COLO829 (cell line): Measurements from ENCODE around the gene NMNAT3.

Experiments used
- DNase-seq: peaks from one replicate; pipeline ENCODE4 v3.0.0; 2012; ENCODE audit warnings: low spot score

Gene NMNAT3

DNA sequence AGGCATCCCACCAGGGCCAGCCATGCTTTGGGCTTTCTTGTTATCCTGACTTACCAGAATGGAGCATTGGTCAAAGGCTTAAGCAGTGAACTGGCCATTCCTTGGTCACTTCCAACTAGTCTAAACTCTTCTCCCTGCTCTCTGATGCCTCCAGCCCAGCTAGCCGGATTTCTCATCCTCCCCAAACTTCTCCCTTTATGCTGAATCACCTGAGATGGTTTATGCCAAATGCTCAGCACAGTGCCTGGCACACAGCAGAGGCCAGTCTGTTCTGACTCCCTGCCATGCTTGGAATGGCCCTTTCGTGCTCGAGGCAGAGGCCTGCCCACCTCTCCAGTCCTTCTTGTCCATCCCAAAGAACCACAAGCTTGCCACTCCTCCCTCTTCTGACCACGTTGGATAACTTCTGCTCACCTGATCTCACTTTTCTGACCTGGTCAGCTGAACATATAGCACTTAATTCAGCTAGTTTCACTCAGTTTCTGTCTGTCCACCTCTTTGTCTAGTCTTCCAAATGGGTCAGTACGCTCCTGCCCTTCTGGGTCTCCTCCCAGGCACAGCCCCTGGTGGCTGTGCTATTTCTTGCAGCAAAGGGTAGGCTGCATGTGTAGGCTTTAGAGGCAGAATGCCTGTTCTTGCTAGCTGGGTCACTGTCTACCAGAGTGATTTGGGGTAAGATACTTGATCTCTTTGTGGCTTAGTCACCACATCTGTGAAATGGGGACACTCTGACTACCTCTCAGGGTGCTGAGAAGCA lies 136.1 kb downstream of the NMNAT3 start:
- no peak for DNase-seq

DNA sequence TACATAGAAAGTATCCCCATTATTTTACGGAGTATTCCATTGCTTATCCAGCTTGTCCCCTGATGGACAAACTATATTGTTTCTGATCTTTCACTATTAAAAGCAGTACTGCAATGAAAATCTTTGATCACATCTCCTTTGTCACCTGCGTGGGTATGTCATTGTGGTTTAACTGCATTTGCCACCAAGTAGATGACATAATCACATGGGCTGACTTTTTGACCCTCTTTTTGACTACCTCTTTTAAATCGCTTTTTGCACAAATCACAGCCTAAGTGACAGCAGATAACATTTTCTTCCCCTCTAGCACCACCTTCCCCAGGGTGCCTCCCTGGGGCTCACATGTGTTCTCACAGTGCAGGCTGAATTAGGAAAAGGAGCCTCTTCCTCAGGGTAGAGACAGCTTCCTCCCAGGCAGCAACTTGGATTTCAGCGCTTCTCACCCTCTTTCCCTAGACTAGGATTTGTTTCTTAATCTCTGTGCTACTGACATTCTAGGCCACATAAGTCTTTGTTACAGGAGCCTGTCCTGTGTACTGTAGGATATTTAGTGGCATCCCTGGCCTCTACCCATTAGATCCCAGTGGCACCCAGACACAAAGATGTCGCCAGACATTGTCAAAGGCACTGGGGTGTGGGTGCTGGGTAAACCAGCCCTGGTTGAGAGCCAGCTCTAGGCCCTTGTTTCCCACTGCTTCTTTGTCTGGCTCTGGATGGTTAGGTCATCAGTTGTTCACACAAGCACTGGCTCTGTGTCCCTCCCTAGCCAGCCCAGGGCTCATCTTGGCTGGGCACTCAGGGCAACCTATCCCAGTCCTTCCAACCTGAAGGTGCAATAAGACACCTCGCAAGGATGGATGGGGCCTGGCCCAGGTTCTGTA lies 136.9 kb downstream of the NMNAT3 start:
- DNase-seq = no peak

DNA sequence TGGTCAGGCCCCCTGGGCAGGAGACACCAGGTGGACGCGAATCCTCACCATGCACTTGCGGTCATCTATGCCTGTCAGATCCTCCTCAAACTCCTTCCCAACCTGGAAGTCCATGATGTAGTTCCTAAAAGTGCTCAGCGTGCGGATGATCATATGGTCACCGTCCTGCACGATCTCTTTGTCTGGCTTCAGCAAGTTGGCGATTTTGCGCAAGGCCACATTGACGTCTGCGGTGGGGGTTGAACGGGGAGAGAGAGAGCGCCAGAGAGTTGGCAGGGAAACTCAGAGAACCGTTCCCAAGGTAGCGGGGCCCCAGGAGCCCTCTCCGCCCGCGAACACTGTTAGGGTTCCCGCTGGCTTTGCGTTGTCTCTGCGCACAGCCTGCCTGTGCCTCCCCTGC lies 139.0 kb downstream of the NMNAT3 start:
- no peak for DNase-seq

DNA sequence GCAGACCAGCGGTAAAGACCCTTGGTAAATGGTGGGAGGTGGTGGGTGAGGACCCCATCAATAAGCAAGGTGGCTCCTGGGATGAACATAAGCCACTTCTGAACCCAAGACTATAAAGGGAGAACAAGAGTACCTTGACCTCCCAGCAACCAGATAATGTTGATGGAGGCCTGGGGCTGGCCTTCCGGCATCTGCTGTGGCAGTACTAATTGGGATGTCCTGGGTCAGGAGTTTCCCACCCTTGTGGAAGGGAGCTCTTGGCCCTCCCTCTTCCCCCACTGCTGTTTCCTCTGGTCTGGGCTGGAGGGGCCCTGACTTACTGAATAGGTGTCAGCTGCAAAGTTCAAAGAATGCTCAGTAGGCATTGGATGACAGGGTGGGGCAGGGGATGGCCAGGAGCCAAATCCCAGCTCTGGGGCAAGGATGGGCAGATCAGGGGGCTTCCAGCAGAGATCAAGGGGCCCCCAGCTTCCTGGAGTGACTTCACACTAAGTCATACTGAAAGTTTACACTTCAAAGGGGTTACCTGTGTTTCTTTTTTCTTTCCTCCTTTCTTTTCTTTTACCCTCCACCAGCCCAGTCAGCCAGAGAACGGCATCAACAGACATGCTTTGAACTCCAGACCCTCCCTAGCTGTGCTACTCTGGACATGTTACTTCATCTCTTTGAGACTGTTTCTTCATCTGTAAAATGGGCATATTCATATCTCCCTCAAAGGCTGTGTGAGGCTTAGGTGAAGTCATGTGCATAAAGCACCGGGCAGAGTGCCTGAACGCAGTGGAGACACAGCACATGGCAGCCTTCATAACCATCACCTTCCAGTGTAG lies 139.8 kb downstream of the NMNAT3 start:
- DNase-seq = no peak

DNA sequence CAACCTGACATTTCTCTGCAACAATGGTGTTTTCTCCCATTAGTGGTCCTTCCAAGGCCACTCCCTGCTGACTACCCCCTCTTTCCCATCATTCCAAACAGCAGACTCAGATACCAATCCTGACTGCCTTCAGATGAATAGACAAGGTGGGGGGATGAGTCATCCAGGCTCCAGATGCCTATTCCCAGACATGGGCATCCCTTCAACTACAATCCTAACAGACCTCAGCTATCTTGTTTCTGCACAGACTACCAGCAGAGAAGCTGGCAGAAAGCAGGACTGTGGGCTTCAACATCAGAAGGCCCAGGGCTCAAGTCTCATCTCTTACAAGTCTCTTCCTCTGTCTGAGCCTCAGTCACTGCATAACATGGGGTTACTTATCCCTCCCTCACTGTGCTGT lies 140.4 kb downstream of the NMNAT3 start:
- no peak for DNase-seq

DNA sequence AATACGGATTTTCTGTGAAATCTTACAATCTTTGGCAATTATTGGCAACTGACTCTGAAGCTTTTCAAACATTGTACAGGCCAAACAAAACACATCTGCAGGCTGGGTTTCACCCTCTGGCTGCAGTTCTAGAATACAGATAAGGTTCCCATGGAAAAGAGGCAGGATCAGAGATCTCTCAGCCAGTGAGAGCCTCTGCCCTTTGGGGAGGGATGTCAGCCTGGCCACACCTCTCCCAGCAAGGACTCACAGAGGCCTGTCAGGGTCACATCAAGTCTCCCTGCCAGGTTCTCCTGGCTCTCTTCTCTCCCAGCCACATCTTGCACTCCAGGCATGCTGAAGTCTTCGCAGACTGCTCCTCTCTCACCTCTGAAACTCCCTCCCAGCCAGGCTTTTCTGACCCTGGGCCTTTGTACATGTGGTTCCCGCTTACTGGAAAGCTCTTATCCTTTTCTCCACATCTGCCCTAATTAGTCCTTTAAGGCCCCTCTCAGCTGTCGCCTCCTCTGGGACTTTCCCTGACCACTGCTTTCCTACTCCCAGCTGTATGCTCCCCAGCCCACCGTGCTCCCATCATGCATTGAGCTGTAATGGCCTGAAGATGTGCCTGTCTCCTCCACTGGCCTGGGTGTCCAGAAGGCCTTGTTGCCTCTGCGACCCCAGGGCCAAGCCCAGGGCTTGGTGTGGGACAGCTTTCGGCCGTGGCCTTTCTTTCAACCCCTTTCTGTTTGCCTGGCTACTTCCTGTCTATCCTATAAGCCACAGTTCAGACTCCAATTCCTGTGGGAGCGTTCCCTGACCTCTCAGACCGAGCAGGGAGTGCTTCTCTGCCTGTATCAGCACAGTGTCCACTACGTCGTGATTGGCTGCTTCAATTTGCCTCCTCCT lies 142.5 kb downstream of the NMNAT3 start:
- no peak for DNase-seq

DNA sequence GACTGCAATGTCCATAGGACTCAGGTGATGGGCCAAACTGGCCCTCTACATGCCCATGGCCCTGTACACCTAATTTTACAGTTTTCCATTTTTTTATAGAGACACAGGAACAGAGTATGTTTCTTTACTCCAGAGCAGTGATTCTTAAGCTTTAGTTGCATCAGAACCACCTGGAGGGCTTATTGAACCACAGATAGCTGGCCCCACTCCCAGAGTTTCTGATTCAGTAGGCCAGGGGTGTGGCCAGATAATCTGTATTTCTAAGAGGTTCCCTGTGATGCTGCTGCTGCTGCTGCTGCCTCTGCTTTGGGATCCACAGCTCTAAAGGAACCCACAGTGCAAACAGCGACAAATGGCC lies 143.3 kb downstream of the NMNAT3 start:
- no peak for DNase-seq

DNA sequence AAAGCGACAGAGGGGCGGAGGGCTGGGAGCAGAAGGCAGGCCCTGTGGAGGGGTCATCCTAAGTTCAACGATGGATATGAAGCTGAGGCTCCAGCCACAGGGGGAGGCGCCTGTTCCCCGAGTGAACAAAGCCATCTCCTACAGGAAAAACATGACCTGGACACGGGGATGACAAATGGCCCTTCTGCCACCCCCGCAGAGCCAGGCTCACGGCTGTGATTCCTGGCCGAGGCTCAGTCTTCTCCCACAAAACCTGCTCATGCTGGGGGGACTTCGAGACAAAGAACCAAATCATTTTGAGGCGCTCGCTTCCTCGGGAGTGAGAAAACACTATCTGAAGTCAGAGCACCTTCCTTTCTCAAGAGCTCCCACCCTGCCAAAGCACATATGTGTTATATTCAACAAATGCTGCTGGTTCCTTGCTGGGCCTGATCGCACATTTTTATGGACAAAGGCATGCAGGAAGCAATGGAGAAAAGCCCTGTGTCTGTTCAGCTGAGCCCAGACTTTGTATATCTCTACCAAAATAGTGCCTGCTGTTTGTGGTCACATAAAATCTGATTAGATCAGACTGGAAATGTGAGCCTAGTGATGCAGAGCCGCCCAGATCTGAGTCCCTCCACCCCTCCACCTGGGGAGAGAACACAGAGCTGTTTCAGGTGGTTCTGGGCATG lies 143.9 kb downstream of the NMNAT3 start:
- DNase-seq = peak; percentile 75

DNA sequence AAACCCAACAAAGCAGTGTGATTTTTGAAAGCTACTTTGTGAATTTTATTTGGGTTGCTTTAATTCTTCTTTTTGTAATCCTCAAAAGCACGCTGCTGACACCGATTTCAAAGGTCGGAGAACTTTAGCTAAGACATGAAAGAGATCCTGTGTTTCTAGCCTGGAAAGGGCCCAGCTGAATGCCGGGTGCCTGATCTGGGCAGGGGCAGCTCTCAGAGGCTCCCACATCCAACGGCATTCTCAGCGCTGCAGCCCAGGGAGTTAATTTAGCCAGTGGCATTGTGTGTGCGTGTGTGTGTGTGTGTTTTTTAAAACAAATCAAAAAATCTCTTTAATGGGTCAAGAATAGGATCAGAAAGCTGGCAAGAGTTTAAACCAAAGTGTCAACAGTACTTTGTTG lies 144.8 kb downstream of the NMNAT3 start:
- peak; percentile 61 for DNase-seq

DNA sequence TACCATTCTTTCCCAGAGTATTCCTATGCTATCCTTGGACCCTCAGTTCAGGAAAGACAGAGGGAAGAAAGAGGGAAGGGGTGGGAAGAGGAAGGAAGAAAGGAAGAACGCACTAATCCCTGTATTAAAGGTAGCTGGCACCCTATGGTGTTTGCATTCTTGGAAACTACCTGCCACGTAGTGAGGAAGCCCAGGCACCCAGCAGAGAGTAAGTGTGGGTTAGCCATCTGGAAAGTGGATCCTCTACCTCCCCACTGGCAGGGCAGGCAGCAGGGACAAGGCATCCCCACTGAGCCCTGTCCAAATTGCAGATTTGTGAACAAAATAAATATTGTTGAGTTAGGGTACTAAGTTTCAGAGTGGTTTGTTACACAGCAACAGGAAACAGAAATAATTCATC lies 147.1 kb downstream of the NMNAT3 start:
- no peak for DNase-seq

DNA sequence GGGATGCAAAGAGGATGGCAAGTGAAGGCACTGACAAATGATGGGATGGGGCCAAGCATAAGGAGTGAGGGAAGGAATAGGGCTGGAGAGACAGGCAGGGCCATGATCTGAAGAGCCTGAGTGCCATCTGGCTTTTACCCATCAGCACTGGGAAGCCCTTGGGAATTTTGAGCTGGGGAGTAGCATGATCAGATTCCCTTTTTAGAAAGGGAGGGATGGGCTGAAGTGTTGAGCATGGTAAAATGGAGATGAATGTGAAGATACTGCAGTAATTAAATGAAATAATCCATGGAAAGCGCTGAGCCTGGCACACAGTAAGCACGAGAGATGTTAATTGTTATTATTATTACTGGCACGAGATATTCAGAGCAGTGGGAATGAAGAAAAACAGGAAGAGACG lies 148.1 kb downstream of the NMNAT3 start:
- no peak for DNase-seq

DNA sequence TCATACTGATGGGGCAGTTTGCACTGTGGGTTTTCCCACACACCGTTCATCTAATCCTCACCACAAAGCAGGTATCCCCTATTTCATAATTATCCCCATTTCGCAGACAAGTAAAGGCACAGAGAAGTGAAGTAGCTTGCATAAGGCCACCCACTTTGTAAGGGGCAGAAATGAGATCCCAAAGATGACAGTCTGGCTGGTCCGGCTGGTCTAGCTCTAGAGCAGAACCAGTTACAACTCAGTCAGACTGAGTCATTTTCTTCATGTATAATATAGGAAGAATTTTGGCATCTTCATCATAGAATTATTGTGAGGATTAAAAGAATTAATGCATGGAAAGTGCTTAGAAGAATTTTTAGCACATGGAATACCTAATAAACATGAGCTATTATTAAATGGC lies 148.8 kb downstream of the NMNAT3 start:
- no peak for DNase-seq

DNA sequence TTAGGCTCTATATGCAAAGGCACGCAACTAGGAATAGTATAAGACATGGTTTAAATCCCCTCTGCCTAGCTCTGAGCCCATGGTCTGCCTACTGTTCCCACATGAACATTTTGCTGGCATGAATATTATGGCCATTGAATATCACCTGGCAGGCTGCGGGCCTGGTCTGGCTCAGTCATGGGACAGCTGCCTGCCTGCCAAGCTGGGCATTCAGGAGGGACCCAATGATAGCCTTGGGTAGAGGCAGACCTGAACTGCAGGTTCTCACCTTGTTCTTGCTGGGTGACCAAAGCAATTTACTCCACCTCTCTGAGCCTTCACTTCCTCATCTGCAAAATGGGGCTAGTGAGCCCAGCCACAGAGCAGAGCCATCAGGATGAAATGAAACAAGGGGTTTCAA lies 149.5 kb downstream of the NMNAT3 start:
- DNase-seq = no peak

DNA sequence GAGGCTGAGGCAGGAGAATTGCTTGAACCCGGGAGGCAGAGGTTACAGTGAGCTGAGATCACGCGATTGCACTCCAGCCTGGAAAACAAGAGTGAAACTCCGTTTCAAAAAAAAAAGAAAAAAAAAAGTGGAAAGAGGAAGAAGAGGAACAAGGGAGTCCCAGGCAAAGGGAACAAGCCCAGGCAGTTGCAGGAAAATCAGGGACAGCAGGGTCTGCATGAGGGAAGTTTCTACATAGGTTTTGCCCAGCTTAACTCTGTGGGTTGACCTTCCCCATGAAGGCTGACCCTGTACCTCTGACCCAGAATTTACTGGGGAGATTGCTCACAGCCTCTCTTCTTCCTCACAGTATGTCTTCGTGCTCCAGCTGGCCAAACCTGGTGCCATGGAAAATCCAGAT lies 150.5 kb downstream of the NMNAT3 start:
- no peak for DNase-seq

DNA sequence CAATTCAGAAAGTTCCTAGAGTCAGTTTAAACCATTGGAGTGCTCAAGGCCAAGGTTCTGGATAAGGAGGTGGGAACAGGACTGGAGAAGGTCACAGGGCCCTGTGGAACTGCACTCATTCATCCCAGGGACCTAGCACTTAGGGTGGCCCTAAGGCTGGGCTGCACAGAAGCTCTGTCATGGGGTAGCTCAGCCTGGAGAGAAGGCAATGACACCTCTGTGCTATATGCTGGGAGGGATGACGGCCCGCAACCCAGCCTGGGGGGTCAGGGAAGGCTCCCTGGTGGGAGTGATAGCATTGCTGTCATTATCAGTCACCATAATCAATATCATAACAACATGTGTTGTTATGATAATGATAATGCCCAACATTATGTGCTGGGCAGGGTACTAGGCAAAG lies 151.6 kb downstream of the NMNAT3 start:
- DNase-seq = no peak

DNA sequence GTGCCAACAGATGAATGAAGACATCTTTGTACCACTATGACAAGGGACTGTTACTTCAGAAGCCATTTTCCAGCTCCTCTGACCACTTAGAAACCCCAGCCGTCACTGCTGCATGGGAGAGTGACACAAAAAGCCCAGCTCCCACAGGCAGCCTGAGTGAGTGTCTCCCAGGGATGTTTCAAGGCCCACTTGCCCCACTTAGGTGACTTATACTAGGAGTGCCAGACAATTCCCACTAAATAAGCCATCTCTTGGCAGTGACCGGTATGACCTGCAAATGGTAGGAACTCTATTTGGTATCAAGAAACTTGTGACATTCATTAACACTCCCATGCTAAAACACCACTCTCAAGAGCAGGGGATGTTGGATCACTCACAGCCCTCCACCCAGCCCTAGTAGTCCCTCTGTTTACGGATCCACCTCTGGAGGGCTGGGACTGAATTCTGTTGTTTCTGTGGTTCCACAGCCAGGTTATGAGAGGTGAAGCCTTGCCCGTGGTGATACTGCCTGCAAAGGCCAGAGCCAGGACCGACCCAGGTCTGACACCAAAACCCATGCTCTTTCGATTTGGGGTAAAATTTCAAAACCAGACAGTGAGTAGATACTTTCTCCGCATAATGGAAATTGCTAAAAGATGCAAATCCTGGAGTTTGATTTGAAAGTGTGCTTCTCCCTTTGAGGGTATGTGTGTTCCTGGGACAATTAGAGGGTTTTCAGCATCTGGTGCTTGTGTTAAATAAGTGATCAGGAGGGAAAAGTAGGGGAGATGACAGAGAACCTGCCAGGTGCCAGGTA lies 152.7 kb downstream of the NMNAT3 start:
- DNase-seq = no peak

DNA sequence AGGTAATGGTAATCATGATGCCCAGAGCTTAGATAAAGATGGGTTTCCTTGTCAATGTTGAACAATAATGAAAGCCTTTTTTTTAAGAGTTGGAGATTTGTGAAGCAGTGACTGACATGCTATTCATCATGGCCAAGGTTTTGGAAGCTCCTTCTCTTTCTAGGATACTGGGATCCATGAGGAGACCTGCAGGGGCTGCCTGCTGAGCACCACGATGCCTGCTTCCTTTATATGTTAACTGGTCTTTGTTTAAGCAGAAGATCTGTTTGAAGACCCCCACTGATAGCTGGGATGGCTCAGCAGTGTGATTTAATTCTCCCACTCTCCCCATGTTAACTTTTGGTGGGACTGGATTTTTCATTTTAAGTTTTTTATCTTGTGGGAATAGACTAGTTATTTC lies 154.1 kb downstream of the NMNAT3 start:
- DNase-seq = no peak

DNA sequence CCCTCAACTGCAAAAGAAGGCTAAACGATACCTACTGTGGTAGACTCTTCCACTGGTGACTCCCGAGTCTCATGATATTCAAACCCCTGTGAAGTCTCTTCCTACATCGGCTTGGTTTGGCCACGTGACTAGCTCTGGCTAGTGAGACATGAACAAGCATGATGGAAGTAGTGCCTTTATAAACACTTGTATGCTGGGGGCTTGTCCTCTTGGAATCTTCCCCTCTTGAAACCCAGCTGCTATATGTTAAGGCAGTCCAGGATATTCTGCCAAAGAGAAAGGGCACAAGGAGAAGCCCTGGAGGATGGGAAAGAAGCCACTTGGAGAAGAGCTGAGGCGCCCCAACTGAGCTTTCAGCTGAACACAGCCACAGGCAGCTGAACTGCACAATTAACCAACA lies 154.6 kb downstream of the NMNAT3 start:
- no peak for DNase-seq

DNA sequence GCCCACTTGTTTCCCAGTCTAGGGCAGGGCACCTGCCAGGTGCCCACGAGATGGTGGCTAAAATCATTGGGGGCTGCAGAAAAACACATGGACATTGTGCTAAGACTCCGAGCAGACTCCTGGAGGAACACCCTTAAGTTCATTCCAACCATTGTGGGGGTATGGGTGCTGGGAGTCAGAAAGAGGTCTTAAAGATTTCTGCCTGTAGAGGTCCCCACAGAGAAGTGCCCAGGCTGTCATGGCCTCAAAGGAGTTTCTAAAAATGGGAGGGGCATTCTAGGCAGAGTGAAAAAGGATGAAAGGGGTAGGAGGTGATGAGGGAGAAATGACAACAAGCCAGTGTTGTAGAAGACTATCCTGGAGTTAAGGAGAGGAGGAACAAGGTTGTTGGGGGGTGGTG lies 155.4 kb downstream of the NMNAT3 start:
- peak; percentile 44 for DNase-seq

DNA sequence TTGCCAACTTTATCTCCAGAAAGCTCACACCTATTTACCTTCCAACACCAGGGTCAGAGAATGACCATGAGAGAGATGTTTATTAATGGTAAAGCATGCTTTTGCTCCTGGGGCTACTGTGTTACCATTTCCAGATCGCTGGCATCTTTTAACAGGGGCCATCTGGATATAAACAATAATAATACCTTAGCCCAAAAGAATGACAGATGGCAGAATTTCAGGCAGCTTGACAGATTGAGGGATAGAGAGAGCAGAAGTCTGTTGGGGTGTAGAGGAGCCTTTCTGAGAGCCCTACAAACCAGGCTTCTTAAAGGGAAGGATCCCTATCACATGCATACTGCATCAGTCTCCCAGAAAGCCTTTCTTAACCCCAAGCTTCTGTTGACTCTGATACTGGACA lies 156.0 kb downstream of the NMNAT3 start:
- no peak for DNase-seq
